ENCODE results near the gene DPP10. TPM values are rescaled to one million over a fixed set of nuclear protein-coding genes. Genes with fewer than 3 reads are reported as not detected.

DPP10 gene
- total RNA-seq, 4 donors from 2014 or later = 1.9 to 8.3 (median 2.9) TPM

DNA sequence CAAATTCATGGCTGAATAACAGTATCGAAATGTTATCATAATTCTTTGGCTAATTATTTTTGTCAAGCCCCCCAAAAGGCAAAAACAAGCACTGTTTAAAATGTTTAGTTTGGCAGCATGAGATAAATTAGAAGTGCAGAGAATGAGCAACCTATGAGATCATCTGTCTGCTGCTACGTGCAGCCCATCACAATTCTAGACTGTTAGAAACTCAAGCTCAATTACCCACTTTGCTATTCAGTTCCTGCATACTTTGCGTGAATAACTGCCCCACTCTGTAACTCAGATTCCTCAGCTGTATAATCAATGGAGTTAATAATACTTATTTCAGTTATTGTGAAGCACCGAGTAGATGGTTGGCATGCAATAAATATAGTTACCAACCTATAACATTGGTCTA lies 1181.9 kb downstream of the DPP10 start:
- no peak overlapping the region for H3K4me3 ChIP-seq
- no peak overlapping the region for H3K27ac ChIP-seq
- TF ChIP-seq POLR2A (IDR thresholded peaks at IDR 0.05) = no peak
- TF ChIP-seq, protein P1, sequence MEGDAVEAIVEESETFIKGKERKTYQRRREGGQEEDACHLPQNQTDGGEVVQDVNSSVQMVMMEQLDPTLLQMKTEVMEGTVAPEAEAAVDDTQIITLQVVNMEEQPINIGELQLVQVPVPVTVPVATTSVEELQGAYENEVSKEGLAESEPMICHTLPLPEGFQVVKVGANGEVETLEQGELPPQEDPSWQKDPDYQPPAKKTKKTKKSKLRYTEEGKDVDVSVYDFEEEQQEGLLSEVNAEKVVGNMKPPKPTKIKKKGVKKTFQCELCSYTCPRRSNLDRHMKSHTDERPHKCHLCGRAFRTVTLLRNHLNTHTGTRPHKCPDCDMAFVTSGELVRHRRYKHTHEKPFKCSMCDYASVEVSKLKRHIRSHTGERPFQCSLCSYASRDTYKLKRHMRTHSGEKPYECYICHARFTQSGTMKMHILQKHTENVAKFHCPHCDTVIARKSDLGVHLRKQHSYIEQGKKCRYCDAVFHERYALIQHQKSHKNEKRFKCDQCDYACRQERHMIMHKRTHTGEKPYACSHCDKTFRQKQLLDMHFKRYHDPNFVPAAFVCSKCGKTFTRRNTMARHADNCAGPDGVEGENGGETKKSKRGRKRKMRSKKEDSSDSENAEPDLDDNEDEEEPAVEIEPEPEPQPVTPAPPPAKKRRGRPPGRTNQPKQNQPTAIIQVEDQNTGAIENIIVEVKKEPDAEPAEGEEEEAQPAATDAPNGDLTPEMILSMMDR (IDR thresholded peaks at IDR 0.05) = no peak
- H3K36me3 ChIP-seq = no peaks in the 10 kb centered on the region
- no peaks in the 10 kb centered on the region for H3K4me1 ChIP-seq
- H3K9me3 ChIP-seq = no peaks in the 10 kb centered on the region
- DNase-seq = no peak
- no peaks in the 10 kb centered on the region for H3K27me3 ChIP-seq

DNA sequence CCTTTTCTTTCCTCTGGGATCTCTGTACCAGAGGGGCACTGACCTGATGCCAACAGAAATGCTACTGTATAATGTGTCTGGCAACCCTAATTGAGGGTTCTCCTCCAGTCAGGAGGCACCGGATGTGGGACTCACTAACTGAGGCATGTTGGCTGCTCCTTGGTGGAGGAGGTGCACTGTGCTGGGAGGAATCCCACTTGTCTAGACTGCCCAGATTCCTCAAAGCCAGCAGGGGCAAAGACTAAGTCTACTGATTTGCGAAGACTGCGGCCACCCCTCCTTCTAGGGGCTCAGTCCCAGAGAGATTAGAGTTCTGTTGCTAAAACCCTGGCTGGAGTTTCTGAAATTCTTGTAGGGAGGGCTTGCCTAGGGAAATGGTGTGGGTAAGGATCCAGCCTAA lies 1192.1 kb downstream of the DPP10 start:
- Histone ChIP-seq H3K9me3 (no peaks in the 10 kb centered on the region), H3K4me3 (no peak overlapping the region), H3K36me3 (no peaks in the 10 kb centered on the region), H3K4me1 (no peaks in the 10 kb centered on the region), H3K27me3 (no peaks in the 10 kb centered on the region), H3K27ac (no peak overlapping the region)
- DNase-seq = no peak
- TF ChIP-seq, protein P1 (IDR thresholded peaks at IDR 0.05) = no peak
- no peak for TF ChIP-seq POLR2A (IDR thresholded peaks at IDR 0.05)

DNA sequence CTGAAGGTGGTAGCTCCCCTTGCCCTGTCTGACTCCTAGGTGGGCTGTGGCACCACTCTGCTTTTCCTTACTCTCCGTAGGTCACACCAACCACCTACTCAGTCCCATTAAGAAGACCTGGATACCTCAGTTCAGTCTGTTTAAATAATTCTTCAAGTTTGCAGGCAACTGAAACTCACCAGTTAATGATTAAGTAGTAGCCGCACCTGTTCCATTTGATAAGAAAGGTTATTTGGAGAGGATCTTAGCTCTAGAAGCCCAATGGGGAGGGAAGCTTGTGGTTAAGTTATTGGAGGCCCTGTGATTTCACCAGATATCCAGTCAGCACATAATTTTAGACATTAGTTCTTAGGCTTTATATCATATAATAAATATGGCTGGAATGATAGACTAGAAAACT lies 1193.0 kb downstream of the DPP10 start:
- H3K4me3 ChIP-seq = no peak overlapping the region
- H3K27ac ChIP-seq = no peak overlapping the region
- no peaks in the 10 kb centered on the region for H3K9me3 ChIP-seq
- no peak for DNase-seq
- H3K27me3 ChIP-seq = no peaks in the 10 kb centered on the region
- H3K4me1 ChIP-seq = no peaks in the 10 kb centered on the region
- H3K36me3 ChIP-seq = no peaks in the 10 kb centered on the region
- TF ChIP-seq, protein P1 (IDR thresholded peaks at IDR 0.05) = no peak

DNA sequence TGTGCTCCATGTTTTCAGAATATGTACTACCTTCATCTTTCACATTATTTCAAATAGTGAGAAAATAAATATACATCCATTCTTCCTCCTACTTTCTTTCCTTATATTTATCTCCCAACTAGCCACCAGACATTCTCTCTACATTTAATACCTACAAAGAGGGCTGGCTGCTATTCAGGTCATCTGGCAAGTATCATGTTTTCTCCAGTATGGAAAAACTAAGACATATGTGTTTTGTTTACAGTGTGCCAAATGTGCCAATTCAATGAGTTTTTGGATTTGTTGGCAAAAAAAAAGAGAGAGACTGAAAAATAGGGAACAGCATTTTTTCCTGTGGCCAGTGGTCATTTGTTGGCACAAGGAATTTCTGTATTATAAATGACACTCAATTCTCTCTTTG lies 1207.3 kb downstream of the DPP10 start:
- no peaks in the 10 kb centered on the region for H3K36me3 ChIP-seq
- H3K27me3 ChIP-seq = no peaks in the 10 kb centered on the region
- H3K4me3 ChIP-seq = no peak overlapping the region
- no peak overlapping the region for H3K27ac ChIP-seq
- TF ChIP-seq, protein P1 (IDR thresholded peaks at IDR 0.05) = no peak
- TF ChIP-seq POLR2A (IDR thresholded peaks at IDR 0.05) = no peak
- no peaks in the 10 kb centered on the region for H3K9me3 ChIP-seq
- no peak for DNase-seq
- no peaks in the 10 kb centered on the region for H3K4me1 ChIP-seq

DNA sequence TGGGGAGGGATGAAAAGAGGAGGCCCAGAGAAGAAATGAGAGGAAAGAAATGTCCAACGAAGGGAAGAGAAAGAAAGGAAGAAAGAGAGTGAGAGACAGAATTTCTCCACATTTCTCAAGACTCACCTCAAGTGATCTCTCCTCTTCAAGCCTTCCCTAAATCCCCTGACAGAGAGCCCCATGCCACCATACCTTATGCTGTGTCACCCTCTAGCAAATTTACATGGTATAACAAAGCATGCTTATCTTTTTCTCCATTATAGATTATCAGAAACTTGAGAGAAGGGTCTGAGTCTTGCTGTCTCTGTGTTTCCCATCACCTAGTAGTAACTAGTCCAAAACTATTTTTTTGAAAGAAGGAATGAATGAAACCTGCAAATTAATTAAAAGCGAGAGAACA lies 1208.4 kb downstream of the DPP10 start:
- no peaks in the 10 kb centered on the region for H3K9me3 ChIP-seq
- no peak for TF ChIP-seq POLR2A (IDR thresholded peaks at IDR 0.05)
- TF ChIP-seq, protein P1 (IDR thresholded peaks at IDR 0.05) = no peak
- DNase-seq = no peak
- H3K36me3 ChIP-seq = no peaks in the 10 kb centered on the region
- no peaks in the 10 kb centered on the region for H3K4me1 ChIP-seq
- no peak overlapping the region for H3K4me3 ChIP-seq
- H3K27ac ChIP-seq = no peak overlapping the region
- no peaks in the 10 kb centered on the region for H3K27me3 ChIP-seq

DNA sequence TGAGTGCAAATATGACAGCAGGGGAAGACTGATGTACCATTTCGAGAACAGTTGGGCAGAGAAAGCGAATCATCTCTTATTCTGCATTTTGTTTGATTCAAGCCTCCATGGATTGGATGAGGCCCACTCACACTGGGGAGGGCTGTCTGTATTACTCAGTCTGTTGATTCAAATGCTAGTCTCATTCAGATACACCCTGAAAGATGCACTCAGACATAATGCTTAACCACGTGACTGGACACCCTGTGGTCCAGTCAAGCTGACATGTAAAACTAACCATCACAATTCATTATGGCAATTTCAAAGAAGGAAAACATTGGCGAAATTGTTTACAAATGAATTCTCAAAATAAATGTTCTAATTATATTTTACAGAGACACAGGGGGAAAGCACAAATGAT lies 1210.2 kb downstream of the DPP10 start:
- DNase-seq = no peak

More for the DNA sequence above, 1210.2 kb downstream of the DPP10 start:
- H3K27ac ChIP-seq = no peak overlapping the region
- H3K4me1 ChIP-seq = no peaks in the 10 kb centered on the region
- H3K36me3 ChIP-seq = no peaks in the 10 kb centered on the region
- no peak overlapping the region for H3K4me3 ChIP-seq
- H3K9me3 ChIP-seq = no peaks in the 10 kb centered on the region
- H3K27me3 ChIP-seq = no peaks in the 10 kb centered on the region
- TF ChIP-seq POLR2A (IDR thresholded peaks at IDR 0.05) = no peak
- TF ChIP-seq, protein P1 (IDR thresholded peaks at IDR 0.05) = no peak
